ENCODE data around the gene PER1. TPM values are rescaled to one million over a fixed set of nuclear protein-coding genes. Genes with fewer than 3 reads are reported as not detected.

Gene PER1, protein sequence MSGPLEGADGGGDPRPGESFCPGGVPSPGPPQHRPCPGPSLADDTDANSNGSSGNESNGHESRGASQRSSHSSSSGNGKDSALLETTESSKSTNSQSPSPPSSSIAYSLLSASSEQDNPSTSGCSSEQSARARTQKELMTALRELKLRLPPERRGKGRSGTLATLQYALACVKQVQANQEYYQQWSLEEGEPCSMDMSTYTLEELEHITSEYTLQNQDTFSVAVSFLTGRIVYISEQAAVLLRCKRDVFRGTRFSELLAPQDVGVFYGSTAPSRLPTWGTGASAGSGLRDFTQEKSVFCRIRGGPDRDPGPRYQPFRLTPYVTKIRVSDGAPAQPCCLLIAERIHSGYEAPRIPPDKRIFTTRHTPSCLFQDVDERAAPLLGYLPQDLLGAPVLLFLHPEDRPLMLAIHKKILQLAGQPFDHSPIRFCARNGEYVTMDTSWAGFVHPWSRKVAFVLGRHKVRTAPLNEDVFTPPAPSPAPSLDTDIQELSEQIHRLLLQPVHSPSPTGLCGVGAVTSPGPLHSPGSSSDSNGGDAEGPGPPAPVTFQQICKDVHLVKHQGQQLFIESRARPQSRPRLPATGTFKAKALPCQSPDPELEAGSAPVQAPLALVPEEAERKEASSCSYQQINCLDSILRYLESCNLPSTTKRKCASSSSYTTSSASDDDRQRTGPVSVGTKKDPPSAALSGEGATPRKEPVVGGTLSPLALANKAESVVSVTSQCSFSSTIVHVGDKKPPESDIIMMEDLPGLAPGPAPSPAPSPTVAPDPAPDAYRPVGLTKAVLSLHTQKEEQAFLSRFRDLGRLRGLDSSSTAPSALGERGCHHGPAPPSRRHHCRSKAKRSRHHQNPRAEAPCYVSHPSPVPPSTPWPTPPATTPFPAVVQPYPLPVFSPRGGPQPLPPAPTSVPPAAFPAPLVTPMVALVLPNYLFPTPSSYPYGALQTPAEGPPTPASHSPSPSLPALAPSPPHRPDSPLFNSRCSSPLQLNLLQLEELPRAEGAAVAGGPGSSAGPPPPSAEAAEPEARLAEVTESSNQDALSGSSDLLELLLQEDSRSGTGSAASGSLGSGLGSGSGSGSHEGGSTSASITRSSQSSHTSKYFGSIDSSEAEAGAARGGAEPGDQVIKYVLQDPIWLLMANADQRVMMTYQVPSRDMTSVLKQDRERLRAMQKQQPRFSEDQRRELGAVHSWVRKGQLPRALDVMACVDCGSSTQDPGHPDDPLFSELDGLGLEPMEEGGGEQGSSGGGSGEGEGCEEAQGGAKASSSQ (N-terminal part only)
- total RNA-seq (2014; rRNA removed; shearing (Covaris generic); ENCODE audit: low replicate concordance), result 3.2 and 5.6 TPM in 2 replicates

DNA sequence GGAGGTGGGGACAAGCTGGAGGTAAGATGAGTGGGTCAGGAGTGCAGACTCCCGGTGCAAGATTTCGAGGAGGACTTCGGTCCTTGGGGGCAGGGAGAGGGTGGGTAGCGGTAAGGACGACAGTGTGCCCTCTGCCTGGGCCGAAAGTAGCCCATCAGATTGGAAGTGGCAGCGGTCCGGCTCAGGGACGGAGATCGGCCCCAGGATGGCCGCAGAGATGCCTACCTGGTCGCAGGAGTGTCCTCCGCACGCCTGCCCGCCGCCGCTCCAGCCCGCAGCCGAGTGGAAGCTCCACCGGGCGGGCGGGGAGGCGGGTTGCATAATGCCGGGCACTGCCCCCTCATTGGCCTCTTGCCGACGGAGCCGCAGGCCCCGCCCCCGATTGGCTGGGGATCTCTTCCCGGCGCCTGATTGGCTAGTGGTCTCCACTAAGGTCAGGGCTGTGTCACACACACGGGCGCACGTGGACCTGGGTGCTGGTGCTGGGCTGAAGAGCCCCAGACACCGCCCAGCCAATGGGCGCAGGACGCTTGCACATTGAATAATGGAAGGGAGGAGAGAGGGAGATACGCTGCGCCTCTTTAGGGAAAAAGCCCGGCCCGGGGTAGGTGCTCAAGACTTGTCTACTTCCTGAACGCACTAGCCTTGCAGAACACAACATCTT is at the start of gene PER1:
TSS of gene PER1 (minus strand) at position 293 of the 664 bp plus-strand sequence. CDS start 1,698 bp downstream, outside the sequence.
- peak; percentile 97 for DNase-seq (ENCODE audit: low read depth)
- in situ Hi-C loops (cut with HindIII; ENCODE audit: low pct_unique_long_range_greater_than_20kb, low sequenced_read_pairs), result no loop called here

DNA sequence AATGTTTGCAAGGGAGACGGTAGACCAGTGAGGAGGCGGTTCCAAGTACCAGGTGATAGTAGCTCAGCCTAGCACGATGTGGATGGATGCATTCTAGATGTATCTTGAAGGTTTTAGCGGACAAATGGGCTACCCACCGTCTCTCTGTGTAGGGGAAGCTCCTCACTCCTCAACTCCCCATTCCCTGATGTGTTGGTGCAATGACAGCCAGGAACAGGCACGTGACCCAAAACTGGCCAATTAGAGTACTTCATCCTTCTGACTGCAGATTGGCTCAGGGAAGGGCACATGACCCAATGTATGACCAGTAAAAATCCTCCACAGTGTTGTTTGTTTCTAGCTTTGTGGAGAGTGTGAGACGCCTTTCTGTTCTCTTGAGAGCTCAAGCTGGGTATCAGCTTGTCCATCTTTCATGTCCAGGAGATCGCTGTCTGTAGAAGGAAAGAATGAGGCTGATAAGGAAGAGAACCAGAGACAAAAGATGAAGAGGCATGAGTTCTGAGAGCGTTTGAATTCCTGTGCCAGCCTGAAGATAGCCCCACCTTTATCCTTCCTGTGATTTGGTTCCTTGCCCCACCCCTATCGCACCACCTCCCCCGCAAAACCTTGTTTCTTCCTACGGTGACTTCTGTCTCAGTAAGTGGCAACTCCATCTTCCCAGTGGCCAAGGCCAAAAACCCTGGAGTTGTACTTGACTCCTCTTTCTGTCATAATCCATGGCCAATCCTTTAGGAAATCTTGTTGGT is 40.0 kb upstream of the PER1 start:
- in situ Hi-C loops (cut with HindIII; ENCODE audit: low pct_unique_long_range_greater_than_20kb, low sequenced_read_pairs), result no loop called here
- peak; percentile 87 for DNase-seq (ENCODE audit: low read depth)

DNA sequence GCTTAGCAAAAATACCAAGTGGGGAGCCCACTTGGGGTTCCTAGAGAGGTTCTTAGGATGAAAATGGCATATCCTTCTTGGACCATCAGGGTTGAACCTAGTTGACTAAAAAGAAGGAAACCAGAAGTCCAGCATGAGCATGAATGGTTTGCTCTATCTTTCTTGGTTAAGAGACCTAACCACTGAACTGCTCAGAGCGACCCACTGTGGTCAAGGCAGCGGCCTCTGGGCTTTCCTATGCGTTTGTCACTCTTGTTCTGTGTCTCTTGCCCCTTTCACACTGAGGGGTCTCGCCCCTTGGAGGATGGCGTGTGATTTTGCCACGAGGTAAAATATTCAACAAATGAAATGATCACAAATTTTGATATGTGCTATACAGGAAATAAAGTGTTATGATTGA is 38.3 kb upstream of the PER1 start:
- DNase-seq (ENCODE audit: low read depth), result no peak

DNA sequence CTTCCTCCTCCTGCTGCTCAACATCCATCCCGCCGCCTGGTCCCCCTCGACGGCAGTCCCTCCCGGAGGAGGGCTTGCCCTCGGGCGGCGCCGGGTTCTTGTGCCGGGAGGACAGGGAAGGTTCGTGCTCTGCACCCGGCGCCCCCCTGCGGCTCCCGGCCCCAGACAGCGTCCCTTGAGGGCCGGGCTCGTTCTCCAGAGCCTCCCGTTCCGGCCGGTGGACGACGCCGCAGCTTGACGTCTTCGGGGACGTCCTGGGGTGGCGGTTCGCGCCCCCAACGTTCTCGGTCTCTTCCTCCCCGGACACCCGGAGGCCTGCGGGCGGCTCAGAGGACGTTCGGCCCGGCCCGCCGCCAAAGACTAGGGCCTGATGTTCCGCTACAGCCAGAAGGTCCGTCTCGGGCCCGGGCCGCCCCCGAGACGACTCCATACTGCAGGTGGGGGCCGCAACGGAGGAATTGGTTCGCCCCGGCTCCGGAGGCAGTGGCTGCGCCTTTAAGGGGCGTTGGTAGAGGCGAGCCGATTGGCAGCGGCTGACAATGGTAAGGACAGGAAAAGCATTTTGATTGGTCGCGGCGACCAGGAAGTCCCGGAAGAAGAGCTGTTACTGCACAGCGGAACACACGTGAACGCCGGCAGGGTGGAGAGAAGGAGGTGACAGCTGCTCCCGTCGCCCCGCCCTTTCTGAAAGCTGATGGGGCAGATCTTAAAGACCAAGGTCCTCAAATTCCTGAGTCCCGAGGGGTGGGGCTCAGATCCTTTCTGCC is 37.7 kb upstream of the PER1 start, which contains the start of gene BORCS6:
TSS of gene BORCS6 (minus strand) at position 470 of the 767 bp plus-strand sequence. CDS start at position 430, 40 bp downstream.
- in situ Hi-C loops (cut with HindIII; ENCODE audit: low pct_unique_long_range_greater_than_20kb, low sequenced_read_pairs), result no loop called here
- peak; percentile 93 for DNase-seq (ENCODE audit: low read depth)

More for the DNA sequence above, 38.3 kb upstream of the PER1 start:
- in situ Hi-C loops (cut with HindIII; ENCODE audit: low pct_unique_long_range_greater_than_20kb, low sequenced_read_pairs), result no loop called here

DNA sequence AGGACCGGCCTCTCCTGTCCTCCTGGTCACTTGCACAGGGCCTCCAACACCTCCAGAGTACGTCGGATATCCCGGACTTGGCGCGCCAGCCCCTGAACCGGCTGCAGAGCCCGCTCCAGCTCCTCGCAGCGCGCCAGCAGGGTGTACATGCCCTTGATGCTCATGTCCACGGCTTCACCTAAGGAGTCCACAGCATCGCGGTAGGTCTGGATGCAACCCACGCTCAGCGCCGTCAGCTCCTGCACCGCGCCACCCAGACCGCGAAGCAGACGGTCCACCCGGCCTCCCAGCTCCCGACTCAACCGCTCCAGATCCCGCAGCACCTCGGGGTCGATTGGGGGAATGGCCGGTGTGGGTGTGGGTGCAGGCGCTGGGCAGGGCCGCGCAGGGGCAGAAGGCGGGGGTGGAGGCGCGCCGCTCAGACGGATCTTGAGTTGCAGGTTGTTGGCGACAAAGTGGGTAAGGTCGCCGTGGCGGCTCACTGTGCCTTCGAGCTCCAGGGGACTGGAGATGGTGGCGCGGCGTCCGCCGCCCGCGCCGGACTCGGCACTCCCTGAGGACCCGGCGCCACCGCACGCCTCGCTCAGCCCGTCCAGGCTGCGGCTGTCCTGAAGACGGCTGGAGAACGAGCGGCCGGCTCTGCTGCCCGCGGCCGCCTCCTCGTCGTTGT is 37.0 kb upstream of the PER1 start:
- DNase-seq (ENCODE audit: low read depth), result no peak
- in situ Hi-C loops (cut with HindIII; ENCODE audit: low pct_unique_long_range_greater_than_20kb, low sequenced_read_pairs), result no loop called here

DNA sequence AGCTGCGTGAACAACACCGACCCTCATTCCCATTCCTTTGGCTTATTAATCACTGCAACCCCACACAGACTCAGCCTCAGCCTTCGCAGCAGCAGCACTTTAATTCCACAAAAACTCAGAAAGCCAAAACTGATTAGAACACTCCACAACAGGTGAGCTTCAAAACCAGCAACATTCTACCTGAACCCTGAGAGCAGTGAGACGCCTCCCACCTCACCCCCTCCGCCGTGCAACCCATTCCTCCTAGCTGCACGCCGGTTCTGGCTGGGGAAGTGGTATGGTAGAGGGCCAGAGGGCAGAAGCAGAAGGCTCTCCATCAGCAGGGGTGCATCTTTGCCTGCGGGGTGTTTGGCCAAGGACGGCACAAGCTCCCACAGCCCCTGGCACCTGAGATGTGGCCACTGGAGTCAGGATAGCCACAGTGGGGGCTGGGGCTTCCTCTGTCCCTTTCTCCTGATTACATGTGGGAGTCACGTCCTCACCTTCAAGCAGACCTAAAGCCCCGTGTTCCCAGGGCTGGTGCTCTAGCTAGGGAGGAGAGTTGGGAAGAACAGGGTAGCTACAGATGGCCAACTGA is 36.1 kb upstream of the PER1 start:
- in situ Hi-C loops (cut with HindIII; ENCODE audit: low pct_unique_long_range_greater_than_20kb, low sequenced_read_pairs), result no loop called here
- no peak for DNase-seq (ENCODE audit: low read depth)

DNA sequence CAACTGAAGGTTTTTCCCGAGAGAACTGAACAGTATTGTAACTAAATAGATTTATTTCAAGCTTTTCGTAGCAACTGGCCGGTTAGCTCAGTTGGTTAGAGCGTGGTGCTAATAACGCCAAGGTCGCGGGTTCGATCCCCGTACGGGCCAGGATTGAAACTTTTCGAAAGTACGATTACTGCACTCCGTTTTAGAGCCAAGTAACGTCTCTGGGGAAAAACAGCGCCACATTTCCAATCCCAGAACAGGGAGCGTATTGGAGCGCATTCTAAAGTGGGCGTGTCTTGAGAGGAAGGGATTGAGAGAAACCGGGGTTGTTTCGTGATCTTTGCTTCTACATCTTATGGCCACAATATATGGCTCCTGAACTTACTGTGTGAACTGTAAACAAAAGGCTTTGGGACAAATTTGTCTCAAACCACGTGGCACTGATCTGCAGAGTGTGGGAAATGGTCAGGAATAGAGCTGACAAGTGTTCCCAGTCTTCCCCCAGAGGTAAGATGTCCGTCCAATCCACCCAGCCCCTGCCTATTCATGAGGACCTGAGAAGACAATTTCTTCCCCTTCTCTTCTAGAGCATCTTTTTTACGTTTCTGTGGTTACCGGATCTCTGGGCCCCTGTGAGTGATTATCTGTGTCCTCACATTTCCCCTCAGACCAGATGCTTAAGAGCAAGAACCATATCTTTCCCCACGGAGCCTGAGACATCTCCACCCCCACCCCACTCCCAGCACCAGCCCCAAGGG is 35.5 kb upstream of the PER1 start:
- in situ Hi-C loops (cut with HindIII; ENCODE audit: low pct_unique_long_range_greater_than_20kb, low sequenced_read_pairs), result no loop called here
- DNase-seq (ENCODE audit: low read depth), result peak; percentile 98

DNA sequence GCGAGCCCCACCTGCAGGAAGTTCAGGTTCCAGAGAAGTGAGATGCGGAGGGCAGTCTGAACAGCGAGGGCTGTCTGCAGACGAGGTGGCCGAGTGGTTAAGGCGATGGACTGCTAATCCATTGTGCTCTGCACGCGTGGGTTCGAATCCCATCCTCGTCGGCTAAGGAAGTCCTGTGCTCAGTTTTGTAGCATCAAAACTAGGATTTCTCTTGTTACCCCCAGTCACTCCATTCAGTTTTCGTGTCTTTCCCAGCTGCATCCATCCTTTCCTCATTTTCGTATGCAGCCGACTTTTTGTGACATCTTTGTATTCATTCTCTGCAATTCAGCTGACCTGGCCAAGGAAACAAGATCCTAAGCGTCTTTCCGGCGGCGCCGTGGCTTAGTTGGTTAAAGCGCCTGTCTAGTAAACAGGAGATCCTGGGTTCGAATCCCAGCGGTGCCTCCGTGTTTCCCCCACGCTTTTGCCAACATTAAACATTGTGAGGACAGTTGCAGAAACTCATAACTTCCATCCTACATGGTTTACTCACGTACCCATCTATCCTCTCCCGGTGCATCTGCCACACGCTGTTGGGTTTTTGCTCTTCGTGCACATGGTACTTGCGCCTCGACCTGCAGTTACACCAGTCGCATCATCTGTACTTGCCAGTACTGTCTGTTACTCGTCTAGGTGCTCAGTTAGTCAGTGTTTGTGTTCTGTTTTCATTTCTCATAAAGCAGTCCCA is 34.7 kb upstream of the PER1 start:
- DNase-seq (ENCODE audit: low read depth), result peak; percentile 91
- in situ Hi-C loops (cut with HindIII; ENCODE audit: low pct_unique_long_range_greater_than_20kb, low sequenced_read_pairs), result no loop called here

DNA sequence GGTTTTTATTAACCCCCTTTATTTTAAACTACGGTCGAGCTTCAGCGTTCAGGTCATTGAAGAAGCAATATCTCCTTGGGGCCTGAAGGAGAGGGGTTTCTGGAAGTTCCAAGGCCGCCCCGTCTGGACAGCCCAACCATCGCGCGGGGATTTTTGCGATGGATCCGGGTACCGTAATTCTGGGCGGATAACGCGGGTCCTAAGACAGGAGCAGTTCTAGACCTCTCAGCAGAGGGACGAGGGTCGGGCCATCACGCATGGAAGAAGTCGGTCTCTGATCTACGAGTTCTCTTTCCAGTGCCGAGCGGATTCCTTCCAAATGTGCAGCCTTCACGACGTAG is 34.2 kb upstream of the PER1 start:
- in situ Hi-C loops (cut with HindIII; ENCODE audit: low pct_unique_long_range_greater_than_20kb, low sequenced_read_pairs), result no loop called here

DNA sequence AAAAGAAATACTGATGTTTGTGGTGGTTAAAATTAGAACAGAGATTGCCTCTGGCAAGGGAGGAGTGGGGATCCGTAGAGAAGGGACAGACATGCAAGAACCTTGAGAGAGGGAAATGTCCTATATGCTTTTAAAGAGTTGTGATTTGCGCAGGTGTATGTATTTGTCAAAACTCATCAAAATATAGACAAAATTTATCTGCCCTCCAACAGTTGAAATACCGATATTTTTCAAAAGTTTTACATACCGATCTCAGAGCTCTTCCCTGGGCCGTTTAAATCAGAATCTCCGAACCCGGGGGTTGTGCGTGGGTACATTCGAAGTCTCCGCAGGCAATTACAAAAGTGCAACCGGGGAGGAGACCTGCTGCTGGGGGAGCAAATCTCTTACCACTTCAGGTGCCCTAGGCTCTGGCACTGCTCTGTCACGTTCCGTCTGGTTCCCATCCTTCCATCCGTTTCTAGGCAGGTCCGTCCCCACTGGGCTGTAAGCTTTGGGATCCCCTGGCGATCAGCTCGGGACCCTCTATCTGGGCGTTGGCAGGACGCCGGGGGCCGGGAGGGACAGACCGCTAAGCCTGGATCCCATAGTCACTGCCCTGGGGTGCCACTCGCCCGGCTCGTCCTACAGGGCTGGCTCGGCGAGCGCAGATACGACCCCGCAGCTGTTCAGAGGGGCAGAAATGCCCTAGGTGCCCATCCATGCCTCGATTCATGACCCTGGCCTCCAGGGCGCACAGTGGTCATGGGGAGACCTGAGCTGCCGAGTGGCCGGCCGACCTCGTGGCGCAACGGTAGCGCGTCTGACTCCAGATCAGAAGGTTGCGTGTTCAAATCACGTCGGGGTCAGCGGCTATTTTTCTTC is 33.6 kb upstream of the PER1 start:
- in situ Hi-C loops (cut with HindIII; ENCODE audit: low pct_unique_long_range_greater_than_20kb, low sequenced_read_pairs), result no loop called here
- peak; percentile 75 for DNase-seq (ENCODE audit: low read depth)

More for the DNA sequence above, 34.2 kb upstream of the PER1 start:
- DNase-seq (ENCODE audit: low read depth), result no peak

DNA sequence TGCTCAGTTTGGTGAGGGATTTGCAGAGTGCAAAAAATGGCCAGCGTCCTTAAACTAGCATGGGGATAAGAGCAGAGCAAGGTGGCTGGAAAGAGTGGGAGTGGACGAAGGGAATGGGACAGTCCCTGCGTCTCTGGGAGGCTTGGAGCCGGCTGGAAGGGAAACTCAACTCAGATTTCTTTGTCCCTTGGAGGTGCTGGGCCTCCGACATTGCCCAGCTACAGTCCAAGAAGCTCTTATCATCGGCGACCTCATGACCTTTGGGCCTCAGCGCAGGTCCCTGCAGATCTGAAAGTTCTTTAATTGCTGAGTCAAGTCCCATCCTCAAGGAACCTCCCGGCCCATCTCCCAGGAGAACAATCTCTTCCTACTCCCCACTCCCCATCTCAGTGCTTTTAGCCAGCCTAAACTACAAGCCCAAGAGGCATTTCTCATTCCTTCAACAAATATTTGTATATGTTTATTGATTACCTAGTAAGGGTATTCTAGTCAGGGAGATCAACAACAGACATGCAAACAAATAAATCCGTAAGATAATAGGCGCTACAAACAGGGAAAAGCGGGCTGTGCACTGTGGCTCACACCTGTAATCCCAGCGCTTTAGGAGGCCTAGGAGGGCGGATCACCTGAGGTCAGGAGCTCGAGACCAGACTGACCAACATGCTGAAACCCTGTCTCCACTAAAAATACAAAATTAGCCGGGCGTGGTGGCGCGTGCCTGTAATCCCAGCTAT is 25.0 kb upstream of the PER1 start:
- in situ Hi-C loops (cut with HindIII; ENCODE audit: low pct_unique_long_range_greater_than_20kb, low sequenced_read_pairs), result no loop called here
- no peak for DNase-seq (ENCODE audit: low read depth)

DNA sequence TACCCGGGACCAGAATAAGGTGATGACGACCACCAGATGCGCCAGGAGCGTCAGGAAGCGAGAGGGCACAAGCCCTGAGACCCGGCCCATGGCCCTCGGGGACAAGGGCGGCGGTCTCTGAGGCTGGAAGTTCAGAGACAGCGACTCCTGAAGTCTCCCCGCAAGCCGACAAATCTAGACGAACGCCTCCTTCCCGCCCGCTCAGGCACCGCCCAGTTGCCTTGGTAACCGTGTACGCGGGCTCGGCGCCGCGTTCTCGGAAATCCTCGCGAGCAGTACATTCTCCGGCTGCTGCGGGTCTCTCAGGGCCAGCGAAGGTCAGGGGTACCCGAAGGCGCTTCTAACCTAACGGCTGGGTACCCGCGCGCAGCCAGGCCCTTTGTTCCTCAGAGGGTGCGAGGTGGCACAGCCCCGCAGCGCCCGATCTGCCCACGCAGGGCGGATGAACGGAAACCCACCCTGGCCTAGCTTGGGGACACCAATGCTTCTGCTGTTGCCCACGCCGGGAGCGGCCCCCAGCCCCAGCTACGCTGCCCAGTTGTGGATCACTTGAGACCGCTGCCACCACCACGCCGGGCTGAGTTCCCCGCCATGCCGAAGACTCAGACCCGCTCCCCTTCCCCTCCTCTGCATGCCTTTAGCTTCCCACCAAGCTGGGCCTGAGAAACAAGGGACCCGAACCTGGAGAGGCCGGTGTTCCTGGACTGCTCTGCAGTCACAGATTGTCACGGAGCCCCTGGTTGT is 24.2 kb upstream of the PER1 start, which contains the start of gene TMEM107:
TSS of gene TMEM107 (minus strand) at position 184 of the 744 bp plus-strand sequence. CDS start at position 90, 94 bp downstream.
- in situ Hi-C loops (cut with HindIII; ENCODE audit: low pct_unique_long_range_greater_than_20kb, low sequenced_read_pairs), result no loop called here
- peak; percentile 83 for DNase-seq (ENCODE audit: low read depth)

All from Caki2 (cell line).